ENCODE results near the gene PRKN. TPM values are rescaled to one million over a fixed set of nuclear protein-coding genes. Genes with fewer than 3 reads are reported as not detected.

PRKN gene
- total and polyA plus RNA-seq, 10 donors: 0.23 to 14.1 (median 7.0) TPM

GRCh38 chr6:161452241-161452640 is 1275.3 kb downstream of the PRKN start:
- H3K27ac ChIP-seq: no peak overlapping the region
- H3K9me3 ChIP-seq: no peaks in the 10 kb centered on the region
- H3K4me3 ChIP-seq: no peak overlapping the region
- H3K4me1 ChIP-seq: no peaks in the 10 kb centered on the region
- WGBS, 5 donors: 93 to 97% (median 94%) methylated on average over 3 of the region's 3 CpGs
- DNase-seq: no peak
- no peaks in the 10 kb centered on the region for H3K27me3 ChIP-seq (replicated peaks in 1 of 7)
- intact Hi-C loops (cut with DNase I; ENCODE audit: low total_unique reads): no loop called here
- H3K36me3 ChIP-seq: no peaks in the 10 kb centered on the region
- TF ChIP-seq POLR2AphosphoS5 (IDR thresholded peaks at IDR 0.05) (no peak), POLR2A (IDR thresholded peaks at IDR 0.05) (no peak), CTCF (IDR thresholded peaks at IDR 0.05 in 8 of 11, conservative IDR thresholded peaks at IDR 0.05 in 3 of 11) (no peak)

GRCh38 chr6:161449521-161449920 is 1278.0 kb downstream of the PRKN start:
- no peaks in the 10 kb centered on the region for H3K36me3 ChIP-seq
- TF ChIP-seq POLR2A (IDR thresholded peaks at IDR 0.05) (no peak), CTCF (IDR thresholded peaks at IDR 0.05 in 8 of 11, conservative IDR thresholded peaks at IDR 0.05 in 3 of 11) (no peak), POLR2AphosphoS5 (IDR thresholded peaks at IDR 0.05) (no peak)
- H3K9me3 ChIP-seq: no peaks in the 10 kb centered on the region
- intact Hi-C loops (cut with DNase I; ENCODE audit: low total_unique reads): no loop called here
- DNase-seq: no peak
- H3K27ac ChIP-seq: no peak overlapping the region
- H3K4me1 ChIP-seq: no peaks in the 10 kb centered on the region
- no peaks in the 10 kb centered on the region for H3K27me3 ChIP-seq (replicated peaks in 1 of 7)
- WGBS, 5 donors: 74 to 91% (median 85%) methylated on average over 3 of the region's 3 CpGs
- H3K4me3 ChIP-seq: no peak overlapping the region

GRCh38 chr6:161446949-161447348 is 1280.6 kb downstream of the PRKN start:
- Histone ChIP-seq H3K4me3 (no peak overlapping the region), H3K27me3 (replicated peaks in 1 of 7) (no peaks in the 10 kb centered on the region), H3K9me3 (no peaks in the 10 kb centered on the region), H3K4me1 (no peaks in the 10 kb centered on the region), H3K27ac (no peak overlapping the region), H3K36me3 (no peaks in the 10 kb centered on the region)
- intact Hi-C loops (cut with DNase I; ENCODE audit: low total_unique reads): no loop called here
- WGBS, 5 donors: 90 to 94% (median 91%) methylated on average over 7 of the region's 7 CpGs
- no peak for TF ChIP-seq CTCF (IDR thresholded peaks at IDR 0.05 in 8 of 11, conservative IDR thresholded peaks at IDR 0.05 in 3 of 11)
- TF ChIP-seq POLR2AphosphoS5 (IDR thresholded peaks at IDR 0.05): no peak
- TF ChIP-seq POLR2A (IDR thresholded peaks at IDR 0.05): no peak
- DNase-seq: no peak

DNA sequence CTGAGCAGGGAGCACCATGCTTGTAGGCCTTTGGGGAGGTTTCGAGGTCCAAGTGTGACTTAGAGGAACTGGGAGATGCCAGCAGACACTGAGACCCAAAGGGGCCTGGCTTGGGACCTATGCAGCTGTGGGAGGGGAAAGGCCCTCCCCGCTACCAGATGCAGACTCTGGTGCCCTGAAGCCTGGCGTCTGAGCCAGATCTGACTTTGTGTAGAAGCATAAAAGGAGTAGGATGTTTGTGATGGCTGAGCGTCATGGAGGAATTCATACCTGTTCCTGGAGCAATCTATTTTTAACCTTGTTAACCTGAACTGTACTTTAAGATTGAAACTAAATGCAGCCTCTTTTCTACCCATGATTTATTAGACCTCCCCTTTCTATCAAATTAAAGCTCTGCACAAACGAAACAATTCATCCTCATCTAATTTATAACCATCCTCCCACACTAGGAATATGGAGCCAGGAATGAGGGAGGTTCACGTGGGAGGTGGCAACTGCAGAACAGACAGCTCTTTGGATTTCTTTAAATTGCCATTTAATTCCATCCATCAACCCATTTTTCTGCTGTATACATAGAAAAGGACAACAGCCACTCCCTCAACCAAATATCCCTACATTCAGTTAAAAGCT is 1281.2 kb downstream of the PRKN start:
- no peak overlapping the region for H3K4me3 ChIP-seq
- intact Hi-C loops (cut with DNase I; ENCODE audit: low total_unique reads): no loop called here
- H3K36me3 ChIP-seq: no peaks in the 10 kb centered on the region
- no peak overlapping the region for H3K27ac ChIP-seq
- WGBS, 5 donors: 68 to 77% (median 76%) methylated on average over 6 of the region's 6 CpGs
- H3K27me3 ChIP-seq (replicated peaks in 1 of 7): no peaks in the 10 kb centered on the region
- no peak for TF ChIP-seq POLR2AphosphoS5 (IDR thresholded peaks at IDR 0.05)
- TF ChIP-seq CTCF (IDR thresholded peaks at IDR 0.05 in 8 of 11, conservative IDR thresholded peaks at IDR 0.05 in 3 of 11): no peak
- no peak for TF ChIP-seq POLR2A (IDR thresholded peaks at IDR 0.05)
- DNase-seq: no peak
- no peaks in the 10 kb centered on the region for H3K4me1 ChIP-seq
- H3K9me3 ChIP-seq: no peaks in the 10 kb centered on the region
